ENCODE results near the gene NEUROG1.

- TF ChIP-seq MAX (IDR thresholded peaks at IDR 0.05; ENCODE audit: low read depth, low read length) (no peak), RELA (IDR thresholded peaks at IDR 0.05; ENCODE audit: borderline replicate concordance, partially characterized antibody) (no peak), NBN (IDR thresholded peaks at IDR 0.05) (no peak), FOS (IDR thresholded peaks at IDR 0.05; ENCODE audit: borderline replicate concordance, extremely low read depth, insufficient read length) (no peak), CTCF (IDR thresholded peaks at IDR 0.05 in 2 of 3, conservative IDR thresholded peaks at IDR 0.05 in 1 of 3; ENCODE audit: control insufficient read depth in 2 of 3, extremely low read depth in 1 of 3, insufficient read depth in 1 of 3, low read depth in 3 of 3, low read length in 3 of 3) (no peak)
Measured at GRCh38 chr5:135514116-135514515, 21.6 kb downstream of the NEUROG1 start.

Measured in GM12878 (cell line).